GM18511 (cell line): ENCODE data around the gene KLHL14.
"Not testable (repeated sequence)": the region's sequence is repeated elsewhere in the genome, so short reads cannot be mapped to it uniquely, and the experiment has no call there.

Experiments
- ATAC-seq: cut with Tn5 transposase; IDR thresholded peaks from one replicate; pipeline ENCODE4 v1.9.1; 2021; ENCODE audit warnings: mild to moderate bottlenecking, moderate library complexity; ENCODE audit not compliant: unreplicated experiment

The KLHL14 gene, protein sequence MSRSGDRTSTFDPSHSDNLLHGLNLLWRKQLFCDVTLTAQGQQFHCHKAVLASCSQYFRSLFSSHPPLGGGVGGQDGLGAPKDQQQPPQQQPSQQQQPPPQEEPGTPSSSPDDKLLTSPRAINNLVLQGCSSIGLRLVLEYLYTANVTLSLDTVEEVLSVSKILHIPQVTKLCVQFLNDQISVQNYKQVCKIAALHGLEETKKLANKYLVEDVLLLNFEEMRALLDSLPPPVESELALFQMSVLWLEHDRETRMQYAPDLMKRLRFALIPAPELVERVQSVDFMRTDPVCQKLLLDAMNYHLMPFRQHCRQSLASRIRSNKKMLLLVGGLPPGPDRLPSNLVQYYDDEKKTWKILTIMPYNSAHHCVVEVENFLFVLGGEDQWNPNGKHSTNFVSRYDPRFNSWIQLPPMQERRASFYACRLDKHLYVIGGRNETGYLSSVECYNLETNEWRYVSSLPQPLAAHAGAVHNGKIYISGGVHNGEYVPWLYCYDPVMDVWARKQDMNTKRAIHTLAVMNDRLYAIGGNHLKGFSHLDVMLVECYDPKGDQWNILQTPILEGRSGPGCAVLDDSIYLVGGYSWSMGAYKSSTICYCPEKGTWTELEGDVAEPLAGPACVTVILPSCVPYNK

DNA sequence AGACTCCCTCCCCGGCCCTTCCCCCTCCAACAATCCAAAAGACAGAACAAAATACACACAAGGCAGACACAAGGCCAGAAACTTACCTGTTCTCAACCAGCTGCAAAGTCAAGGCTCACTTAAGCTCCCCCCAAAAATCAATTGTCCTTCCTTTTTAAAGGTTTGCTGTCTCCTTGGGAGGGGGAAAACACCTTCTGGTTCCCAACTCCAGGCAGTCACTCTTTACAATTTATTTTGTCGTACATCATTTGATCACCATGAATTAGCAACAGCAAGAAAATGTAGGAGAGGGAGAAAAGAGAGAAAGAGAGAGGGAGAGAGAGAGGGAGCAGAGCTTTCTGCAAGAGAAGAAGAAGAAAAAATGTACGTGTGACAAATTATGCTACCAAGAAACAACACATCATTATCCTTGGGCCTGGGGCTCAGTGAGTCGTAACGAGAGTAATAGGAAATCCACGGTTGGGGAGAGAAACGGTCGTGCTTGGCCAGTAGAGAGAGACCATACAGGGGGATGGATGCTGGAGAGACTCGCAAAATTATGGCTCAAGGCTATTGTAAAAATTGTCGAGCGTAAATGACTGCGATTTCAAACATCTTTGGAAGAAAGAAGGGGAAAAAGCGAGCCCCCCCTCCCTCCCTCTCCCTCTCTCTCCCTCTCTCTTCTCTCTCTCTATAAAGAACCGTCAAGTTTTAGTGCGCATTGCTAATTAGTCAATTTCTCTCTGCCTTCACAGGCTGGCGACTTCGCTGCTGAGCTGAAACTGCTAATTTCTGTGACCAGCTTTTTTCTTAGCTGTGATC, at the start of gene KLHL14:
Gene KLHL14, minus strand, starts transcription at position 443 of the 801 bp plus-strand sequence. CDS start 2,432 bp downstream, outside the sequence.
- ATAC-seq = peak; percentile 34

DNA sequence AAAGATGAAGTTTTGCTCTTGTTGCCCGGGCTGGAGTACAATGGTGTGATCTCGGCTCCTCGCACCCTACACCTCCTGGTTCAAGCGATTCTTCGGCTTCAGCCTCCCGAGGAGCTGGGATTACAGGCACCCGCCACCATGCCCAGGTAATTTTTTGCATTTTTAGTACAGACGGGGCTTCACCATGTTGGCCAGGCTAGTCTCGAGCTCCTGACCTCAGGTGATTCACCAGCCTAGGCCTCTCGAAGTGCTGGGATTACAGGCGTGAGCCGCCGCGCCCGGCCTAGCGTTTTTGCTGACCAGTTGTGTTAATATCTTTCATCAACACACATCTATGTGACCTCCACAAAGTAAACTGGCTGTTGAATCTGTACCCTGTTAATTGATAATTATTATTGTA, 49.4 kb upstream of the KLHL14 start:
- ATAC-seq = no peak

DNA sequence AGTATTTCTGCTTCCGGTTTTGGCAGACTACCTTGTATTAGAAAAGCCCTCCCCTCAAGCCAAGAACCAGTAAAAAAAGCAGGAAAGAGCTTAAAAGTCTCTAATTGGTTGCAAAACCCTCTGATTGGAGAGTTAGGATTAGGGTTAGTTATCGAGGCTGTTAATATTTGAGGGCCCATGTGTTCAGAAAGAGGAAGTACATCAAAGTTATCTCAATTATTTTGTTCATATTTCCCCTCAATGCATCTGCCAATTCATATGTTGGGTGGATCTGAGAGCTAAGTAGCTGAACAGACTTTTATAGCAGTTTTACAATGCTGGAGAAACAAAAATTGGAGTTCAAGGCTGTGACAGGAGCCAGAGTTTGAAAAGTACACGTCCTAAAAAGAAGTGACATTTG, 43.1 kb upstream of the KLHL14 start:
- ATAC-seq = no peak

DNA sequence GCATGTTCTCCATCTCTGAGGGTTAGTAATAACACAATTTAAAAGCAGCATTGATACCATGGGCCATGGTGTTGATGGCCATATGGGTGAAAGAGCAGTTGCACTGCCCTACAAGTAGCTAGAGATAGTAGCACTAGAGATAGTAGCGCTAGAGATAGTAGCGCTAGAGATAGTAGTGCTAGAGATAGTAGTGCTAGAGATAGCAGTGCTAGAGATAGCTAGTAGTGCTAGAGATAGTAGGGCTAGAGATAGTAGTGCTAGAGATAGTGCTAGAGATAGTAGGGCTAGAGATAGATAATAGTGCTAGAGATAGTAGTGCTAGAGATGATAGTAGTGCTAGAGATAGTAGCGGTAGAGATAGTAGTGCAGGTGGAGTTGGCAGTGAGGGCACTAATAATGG, 39.5 kb upstream of the KLHL14 start:
- ATAC-seq = no peak

DNA sequence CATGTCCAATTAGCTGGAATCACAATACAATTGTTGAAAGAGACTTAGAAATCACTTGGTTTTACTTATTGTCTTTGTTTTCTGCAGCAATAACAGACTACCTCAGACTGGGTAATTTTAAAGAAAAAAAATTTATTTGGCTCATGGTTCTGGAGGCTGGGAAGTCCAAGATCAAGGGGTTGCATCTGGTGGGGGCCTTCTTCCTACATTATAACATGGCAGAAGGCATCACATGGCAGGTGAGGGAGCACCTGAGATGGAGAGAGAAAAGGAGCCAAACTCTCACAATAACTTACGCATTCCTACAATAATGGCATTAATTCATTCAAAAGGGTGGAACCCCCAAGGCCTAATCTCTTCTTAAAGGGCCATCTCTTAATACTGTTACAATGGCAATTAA, 37.5 kb upstream of the KLHL14 start:
- no peak for ATAC-seq

DNA sequence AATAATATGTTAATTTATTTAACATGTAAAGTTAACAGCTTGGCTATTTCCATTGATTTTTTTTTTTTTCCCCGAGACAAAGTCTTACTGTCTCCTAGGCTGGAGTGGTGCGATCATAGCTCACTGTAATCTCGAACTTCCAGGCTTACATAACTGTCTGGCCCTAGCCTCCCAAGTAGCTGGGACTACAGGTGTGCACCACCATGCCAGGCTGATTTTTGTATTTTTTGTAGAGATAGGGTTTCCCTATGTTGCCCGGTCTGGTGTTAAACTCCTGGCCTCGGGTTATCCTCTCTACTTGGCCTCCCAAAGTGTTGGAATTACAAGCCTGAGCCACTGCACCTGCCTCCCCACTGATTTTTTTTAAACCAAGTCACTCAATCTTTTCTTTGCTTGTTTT, 32.5 kb upstream of the KLHL14 start:
- ATAC-seq = no peak

DNA sequence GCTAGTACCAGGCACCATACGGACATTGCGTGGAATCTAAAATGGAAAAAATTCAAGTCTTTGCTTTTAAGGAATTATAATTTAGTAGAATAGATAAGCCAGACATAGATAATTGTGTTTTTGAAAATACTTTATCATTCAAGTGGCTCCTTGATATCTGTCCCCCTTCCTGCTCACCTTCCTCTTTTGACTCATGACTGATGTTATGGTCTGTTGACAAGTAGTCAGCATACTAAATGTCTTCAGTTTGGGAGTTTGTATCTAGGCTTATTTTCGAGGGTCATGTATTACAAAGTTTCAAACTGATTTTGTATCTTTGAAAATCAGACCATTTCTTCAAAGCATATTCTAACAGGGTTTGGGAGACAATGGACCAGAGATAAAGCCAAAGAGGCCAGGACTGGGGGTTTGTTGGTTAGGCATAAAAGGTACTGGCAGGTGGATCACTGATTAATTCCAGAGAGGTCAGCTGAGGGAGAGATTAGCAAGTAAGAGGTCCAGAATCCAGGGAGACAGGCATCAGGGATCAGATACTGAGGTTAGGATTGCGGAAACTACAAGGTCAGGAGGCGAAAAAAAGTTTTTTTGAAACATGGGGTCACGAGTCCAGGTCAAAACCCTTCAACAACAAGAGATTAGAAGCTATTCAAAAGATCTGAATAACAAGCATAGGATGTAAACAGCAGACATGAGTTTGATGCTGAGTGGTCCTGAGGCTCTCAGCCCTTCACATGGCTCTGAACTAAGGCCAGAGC, 31.5 kb upstream of the KLHL14 start:
- peak; percentile 31 for ATAC-seq

DNA sequence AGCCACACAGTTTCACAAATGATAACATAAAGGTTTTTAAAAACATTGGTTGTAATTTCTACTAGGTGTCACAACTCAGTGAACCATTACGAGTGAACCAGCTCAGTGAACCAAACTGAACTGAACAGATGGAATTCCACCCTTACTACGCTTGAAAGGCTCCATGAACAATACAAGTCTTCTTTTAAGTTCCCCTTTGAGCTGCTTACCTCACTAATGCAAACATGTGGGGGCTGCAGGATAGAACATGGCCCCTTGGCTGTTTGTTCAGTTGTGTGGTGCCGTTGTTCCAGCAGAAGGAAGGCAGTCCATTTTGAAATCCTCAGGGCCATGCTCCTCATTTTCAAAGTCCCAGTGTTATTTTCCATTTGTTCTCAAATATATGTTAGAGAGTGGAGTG, 30.7 kb upstream of the KLHL14 start:
- ATAC-seq = peak; percentile 96

DNA sequence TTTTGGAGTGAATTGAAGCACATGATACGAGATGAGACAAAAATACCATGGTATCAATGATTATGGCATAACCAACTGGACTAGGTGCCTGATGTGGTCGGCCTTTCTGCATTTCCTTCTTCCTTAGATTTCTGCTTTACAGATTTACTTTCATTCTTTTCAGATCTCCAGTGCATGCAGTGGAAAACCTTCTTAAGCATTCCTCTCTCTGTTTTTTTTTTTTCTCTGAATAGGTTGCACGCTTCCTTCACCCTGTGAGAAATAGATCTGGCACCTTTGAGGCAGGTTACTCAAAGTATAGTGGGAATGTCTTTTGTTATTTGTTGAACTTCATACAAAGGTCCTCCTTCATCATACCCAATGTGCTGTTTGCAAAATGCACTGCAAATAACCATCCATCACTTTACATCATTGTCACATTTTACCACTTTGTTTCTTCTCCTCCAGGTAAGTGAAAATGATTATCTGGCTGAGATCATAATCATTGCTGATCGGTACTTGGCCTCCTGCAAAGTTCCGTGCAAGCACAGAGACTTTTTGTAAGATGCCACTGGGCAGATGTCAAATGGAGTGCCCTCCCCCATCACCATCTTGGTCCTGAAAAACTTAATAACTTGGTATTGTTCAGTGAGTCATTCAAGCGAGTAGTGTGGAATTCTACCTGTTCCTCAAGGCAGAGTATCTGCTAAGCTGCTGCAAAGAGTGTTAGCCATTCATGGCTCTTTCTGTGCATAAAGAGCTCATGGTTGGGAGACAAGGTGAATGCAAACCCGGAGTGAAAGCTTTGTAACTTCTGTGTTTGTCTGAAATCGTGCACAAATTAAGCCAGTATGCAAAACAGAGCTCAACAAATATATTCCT, 30.0 kb upstream of the KLHL14 start:
- ATAC-seq = peak; percentile 64

DNA sequence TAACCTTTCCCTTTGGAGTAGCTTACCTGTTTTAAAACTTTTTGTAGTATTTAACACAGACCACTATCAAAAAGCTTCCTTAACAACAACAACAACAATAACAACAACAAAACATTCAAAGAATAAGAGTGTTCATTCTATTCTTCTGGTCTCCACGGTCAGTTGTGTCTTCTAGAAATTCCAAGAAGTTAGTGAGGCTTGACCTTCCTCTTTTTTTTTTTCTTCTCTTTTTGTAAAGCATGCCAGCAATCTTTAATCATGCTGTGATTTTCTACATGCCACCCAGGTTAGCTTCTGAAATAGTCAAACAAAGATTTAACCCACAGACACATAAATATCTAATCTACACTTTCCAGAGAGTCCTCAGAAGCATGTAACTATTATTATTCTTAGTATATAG, 28.4 kb upstream of the KLHL14 start:
- no peak for ATAC-seq

DNA sequence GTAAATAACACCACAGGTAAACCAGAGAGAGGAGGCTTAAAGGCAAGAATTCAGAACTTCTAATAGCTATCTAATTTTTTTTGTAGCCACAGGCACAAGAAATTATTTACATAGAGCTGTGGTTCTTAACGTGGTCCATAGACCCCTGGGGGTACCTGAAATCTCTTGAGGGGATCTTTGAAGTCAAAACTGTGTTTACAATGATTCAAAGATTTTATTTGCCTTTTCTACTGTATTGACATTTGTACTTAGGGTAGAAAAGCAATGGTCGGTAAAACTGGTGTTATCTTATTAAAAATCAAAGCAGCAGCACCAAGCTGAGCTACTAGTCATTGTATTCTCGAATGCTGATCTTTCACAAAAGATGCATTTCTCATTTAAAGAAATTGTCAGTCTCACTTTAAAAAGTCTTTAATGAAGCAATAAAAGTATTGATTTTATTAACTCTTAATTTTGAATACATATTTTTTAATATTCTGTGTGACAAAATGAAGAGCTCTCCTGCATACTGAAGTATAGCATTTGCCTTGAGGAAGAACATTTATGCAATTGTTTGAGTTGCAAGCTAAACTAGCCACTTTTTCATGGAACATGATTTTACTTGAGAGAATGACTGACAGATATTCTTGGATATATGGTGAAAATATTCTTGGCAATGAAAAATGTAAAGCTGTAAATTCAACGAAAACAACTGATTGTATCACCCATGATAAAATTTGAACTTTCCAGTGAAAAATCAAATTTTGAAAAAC, 25.6 kb upstream of the KLHL14 start:
- ATAC-seq = no peak

DNA sequence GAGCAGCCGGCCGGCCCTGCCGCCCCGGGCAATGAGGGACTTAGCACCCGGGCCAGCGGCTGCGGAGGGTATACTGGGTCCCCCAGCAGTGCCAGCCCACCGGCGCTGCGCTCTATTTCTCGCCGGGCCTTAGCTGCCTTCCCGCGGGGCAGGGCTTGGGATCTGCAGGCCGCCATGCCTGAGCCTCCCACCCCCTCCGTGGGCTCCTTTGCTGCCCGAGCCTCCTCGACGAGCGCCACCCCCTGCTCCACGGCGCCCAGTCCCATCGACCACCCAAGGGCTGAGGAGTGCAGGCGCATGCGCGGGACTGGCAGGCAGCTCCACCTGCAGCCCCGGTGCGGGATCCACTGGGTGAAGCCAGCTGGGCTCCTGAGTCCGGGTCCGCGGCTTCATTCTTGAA, 21.8 kb upstream of the KLHL14 start:
- ATAC-seq = not testable (repeated sequence)

DNA sequence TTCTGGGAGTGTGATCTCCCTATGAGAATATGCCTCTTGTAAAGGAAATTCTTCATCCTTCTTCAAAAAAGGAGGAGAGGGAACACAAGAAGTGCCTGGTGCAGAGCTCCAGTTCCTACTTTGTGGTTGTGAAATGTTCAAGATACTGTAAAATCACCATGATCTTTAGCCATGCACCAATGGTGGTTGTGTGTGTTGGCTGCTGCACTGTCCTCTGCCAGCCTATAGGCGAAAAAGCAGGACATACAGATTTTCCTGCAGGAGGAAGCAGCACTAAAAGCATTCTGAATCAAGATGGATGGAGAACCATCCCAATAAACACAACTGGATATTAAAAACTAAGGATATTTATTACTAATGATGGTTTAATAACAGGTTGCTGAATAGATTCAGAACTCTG, 6.2 kb upstream of the KLHL14 start:
- no peak for ATAC-seq

DNA sequence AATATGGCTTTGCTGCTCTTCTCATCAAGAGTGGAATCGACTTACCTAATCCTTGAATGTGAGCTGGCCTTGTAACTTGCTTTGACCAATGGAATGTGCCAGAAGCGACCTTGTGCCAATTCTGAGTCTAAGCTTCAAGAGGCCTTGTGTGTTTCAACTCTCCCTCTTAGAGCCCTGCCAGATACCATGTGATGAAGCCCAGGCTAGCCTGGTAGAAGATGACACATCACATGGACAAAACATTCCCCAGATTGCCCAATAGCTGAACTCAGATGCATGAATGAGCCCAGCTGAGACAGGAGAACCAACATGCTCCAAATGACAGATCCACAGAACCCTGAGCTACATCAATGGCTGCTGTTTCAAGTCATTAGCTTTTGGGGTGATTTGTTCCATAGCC, 4.2 kb upstream of the KLHL14 start:
- ATAC-seq = no peak

DNA sequence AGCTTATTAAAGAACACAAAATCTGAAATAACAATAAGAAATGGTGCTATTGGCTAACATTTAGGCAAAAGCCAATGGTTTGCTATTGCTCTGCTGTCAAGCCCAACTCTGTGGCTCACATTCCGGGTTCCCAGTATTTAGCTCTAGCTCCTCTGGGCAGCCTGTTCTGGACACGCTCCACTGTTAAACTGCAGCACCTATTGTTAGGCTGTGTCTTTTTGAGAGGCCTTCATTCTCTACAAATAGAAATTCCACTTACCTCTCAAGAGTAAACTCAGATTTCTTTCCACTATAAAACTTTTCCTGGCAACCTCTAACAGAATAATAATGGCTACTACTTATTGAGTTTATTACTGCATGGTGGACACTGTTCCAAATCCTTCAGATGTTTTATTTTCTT, 3.7 kb upstream of the KLHL14 start:
- ATAC-seq = no peak

DNA sequence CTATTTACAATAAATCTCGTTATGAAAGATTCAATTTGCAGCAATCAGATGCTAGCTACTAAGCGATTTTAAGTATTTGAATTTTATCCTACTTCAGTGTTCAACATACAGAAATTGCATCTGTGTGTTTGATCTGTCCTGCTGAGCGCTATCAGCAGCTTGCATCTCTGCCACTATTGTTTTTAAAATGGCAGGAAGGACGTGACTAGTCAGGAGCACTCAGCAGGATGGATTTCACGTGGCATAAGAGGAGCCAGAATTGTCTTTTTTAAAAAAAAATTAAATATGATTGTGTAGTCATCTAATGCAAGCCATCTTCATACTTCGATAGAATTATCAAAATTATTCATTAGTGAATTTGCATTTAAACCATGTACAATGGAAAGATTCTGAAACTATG, 2.8 kb upstream of the KLHL14 start:
- no peak for ATAC-seq

DNA sequence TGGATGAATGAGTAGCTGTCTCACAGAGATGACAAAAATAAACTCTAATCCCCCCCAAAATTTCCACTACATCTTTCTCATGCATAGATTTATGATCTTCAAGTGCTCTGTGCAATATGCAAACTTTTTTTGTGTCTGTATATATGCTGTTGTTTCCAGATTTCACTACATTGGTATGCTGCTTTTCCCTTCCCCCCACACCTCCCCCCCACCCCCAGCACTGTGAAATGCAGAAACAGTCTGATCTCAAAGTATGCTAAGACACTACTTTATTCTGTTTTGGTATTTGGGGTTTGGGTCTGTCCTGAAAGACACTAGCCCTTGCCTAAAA, 524 bp upstream of the KLHL14 start:
- no peak for ATAC-seq

DNA sequence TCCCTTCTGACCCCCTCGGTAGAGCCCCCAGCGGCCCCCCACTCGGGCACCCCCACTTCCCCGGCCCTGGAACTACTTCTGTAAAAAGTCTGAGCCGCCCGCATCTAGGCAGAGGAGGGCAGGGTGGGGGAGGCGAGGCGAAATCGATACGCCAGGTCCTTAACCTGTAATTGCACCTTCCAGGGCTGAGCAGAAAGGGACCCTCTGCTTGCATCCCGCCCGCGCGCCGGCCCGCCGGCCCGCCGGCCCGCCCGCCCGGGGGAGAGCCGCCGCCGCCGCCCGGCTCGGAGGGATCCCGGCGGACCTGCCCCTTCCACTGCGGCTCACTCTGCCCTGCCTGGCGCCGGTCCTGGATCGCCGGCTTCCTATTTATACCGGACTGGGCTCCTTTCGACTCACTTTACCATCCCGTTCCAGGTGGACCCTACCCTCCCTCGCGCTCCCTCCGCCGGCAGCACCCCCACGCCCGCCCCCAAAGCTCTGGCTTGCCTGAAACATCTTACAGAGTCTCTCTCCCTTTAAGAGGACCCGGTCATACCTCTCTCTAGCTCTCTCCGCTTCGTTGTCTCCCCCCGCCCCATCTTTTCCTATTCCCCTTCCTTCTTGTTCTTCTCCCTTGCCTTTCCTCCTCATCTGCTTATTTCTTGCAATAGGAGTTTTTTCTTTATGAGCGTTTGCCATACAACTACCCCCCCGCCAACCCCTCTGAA, 797 bp downstream of the KLHL14 start:
- ATAC-seq = no peak

DNA sequence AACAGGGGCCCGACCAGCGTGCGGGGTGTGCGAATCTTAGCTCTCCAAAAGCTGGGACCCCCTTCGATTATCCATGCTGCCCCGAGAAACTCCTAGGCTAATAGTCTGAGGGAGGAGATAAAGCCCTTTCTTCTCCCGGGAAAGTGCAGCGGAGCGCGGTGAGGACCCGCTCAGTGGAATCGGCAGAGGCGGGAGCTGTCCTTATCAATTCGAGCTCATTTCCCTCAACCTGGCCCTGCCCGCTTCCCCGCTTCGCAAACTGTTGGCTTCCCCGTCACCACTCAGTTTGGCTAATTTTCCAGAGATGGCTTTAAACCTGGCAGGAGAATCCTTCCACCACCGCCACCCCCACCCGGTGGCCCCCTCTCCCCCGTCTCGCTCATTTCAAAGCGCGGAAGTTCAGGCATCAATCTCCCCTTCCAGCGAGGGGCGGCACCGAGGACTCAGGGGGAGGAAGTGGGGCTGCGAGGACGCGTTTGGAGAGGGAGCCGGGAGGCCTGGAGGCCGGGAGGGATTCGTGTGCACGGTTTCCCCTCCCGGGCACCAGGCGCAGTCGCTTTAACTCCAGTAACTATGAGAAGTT, 1.6 kb downstream of the KLHL14 start:
- ATAC-seq = no peak
